GM19438 (cell line): Measurements from ENCODE around the gene BCL7A.
"Not testable (repeated sequence)": the region's sequence is repeated elsewhere in the genome, so short reads cannot be mapped to it uniquely, and the experiment has no call there.

Source experiments
- ATAC-seq: cut with Tn5 transposase; IDR thresholded peaks from one replicate; pipeline ENCODE4 v1.9.1; 2021; ENCODE audit warnings: low read depth; ENCODE audit not compliant: unreplicated experiment

BCL7A gene

DNA sequence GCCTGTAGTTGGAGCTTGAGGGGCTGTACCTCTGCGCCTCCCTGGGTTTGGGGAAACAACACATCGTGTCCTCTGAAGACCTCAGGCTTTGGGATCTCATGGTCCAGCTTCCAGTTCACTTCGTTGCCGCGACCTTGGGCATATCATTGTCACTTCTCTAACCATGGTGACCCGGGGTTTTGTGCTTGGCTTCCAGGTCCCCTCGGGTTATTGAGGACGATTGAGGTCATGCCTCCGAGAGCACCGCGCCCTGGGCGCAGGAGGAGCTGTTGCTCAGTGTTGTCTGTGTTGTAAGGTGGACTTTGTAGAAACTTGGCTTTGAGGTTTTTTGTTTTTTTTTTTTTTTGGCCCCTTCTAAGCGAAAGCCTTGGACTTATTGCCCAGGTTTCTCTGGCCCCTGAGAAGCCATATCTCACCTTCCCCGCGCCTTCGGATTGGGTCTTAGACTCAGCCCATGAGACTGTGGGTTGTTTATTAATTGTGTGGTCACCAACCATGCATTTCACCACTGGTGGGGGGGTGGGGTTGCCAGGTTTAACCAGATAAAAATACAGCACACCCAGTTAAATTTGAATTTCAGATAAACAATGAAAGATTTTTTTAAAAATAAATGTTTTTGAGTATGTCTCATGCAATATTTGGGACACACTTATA, 2.6 kb downstream of the BCL7A start:
- no peak for ATAC-seq

DNA sequence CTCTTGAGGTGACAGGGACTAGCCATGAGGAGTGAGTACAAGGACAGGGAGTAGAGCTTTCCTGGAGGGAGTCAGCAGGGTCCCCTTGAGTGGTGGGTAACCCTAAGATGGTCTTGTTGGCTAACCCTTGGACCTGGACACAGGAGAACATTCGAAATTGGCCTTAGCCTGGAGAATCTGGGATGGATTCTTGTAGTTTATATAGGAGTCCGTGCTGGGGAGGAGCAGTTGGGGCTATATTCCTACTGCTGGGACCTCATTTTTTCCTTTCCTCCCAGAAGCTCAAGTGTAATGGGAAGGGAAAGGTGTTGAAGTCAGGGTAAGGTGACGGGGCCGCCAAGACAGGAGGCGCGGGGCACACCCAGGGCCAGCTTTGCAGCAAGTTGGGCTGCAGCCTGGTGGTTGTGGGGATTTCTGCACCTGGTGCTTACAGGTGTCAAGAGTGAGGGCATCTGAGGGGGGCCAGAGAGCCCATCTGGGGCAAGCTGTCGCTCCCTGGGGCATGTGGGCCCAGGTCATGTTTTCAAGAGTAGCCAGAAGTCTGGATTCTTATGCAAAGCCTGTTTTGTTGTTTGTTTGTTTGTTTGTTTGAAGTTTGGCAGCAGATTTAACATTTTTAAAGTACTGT, 5.1 kb downstream of the BCL7A start:
- no peak for ATAC-seq

DNA sequence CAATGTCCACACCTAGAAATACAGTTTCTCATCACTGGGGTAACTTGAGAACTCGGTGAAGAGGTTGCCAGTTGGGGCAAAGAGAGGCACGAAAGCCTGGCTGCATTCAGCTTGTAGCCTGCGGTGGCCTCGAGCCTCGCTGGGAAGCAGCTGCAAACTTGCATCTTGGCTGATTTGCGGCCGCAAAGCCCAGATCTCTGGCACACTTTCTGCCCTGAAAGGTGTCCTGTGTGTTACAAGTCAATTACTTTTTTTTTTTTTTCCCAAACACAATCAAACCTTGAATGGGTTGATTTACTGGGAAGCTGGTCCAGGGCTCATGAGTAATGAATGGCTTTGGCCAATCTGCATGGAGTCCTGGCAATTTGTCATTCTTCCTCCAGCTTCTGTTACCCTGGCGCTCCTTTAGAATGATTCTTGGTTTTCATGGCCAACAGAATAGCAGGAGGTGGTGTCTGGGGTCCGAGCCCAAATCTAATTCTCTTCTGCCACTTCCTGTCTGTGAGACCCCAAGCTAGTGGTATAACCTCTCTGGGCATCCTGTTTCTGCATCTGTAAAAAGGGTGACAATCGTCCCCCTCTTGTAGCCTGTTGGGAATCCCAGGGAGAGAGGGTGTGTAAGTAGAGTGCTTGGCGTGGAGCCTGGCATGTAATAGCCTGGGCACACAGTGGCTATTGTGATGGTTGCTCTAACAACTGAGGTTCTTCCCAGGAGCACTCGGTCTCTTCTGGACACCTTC, 6.7 kb downstream of the BCL7A start:
- no peak for ATAC-seq

GRCh38 chr12:122028905-122029560, 7.3 kb downstream of the BCL7A start:
- no peak for ATAC-seq

DNA sequence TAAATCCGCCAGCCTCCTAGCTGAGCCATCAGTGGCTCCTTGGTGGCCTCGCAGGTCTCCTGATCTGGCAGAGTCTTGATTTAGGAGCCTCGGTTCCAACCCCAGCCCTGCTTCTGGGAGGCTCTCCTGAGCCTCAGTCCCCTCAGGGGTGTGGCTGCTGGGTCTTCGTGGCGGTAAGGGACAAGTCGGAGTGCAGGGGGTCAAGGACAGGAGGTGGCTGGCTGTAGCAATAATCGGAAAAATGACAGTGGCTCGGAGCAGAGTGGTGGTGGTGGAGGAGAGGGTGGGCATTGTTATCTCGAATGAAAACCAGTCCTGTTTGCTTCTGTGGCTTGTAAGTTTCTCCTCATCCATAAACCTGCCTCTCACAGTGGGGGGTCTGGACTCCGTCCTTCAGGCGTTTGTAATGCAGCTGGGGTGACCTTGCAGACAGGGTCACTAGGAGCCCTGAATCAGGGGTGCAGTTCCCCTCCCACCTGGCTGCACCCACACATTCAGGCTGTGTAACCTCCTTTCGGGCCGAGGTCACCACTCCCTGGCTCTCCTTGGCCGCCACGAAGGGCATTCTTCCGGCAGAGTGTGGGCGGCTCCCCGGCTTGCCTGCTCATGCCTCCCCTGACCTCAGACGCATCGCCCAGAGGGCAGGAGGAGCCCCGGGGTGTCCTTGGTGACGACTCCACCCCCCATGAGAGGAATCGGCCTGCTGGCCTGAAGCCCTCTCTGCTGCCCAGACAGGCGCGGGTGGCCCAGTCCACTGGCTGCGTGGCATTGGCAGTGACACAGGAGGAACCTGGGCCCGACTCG, 8.1 kb downstream of the BCL7A start:
- ATAC-seq: no peak

GRCh38 chr12:122030424-122031035, 8.8 kb downstream of the BCL7A start:
- no peak for ATAC-seq

GRCh38 chr12:122031342-122032216, 9.9 kb downstream of the BCL7A start:
- ATAC-seq: no peak

- ATAC-seq: no peak
Measured at GRCh38 chr12:122032580-122032979, 10.9 kb downstream of the BCL7A start.

DNA sequence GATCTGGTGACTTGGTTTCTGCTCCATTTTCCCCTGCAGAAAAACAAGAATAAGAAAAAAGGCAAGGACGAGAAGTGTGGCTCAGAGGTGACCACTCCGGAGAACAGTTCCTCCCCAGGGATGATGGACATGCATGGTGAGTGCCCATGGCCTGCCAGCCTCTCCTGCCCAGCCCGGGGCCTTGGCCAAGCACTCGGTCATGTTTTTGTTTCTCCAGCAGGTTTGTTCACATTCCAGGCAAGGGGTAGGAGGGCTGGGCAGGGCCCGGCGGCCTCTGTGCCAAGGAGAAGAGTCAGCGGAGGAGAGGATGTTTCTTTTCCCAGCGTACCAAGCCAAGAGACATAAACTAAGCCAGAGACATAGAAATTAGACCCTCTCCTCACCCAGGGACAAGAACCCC, 13.6 kb downstream of the BCL7A start:
- ATAC-seq: no peak

DNA sequence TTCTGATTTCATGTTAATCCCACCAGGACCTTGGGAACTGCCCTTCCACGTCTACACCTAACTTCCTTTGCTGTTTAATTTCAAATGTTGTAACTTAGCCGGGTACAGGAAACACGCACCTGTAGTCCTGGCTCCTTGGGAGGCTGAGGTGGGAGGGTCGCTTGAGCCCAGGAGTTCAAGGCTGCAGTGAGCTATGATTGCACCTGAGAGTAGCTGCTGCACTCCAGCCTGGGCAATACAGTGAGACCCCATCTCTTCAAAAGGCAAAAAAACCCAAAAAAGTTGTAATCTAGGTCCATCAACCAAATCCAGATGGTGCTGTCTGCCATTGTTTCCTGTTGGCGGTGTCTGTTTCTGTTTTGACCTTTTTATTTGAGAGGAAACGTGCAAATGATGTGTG, 14.5 kb downstream of the BCL7A start:
- ATAC-seq: no peak

GRCh38 chr12:122040579-122041386, 19.1 kb downstream of the BCL7A start:
- ATAC-seq: peak; percentile 78

- ATAC-seq: not testable (repeated sequence)
Measured at GRCh38 chr12:122041458-122041857, 19.8 kb downstream of the BCL7A start.

GRCh38 chr12:122042910-122043309, 21.2 kb downstream of the BCL7A start:
- ATAC-seq: no peak

GRCh38 chr12:122043476-122043875, 21.8 kb downstream of the BCL7A start:
- no peak for ATAC-seq

DNA sequence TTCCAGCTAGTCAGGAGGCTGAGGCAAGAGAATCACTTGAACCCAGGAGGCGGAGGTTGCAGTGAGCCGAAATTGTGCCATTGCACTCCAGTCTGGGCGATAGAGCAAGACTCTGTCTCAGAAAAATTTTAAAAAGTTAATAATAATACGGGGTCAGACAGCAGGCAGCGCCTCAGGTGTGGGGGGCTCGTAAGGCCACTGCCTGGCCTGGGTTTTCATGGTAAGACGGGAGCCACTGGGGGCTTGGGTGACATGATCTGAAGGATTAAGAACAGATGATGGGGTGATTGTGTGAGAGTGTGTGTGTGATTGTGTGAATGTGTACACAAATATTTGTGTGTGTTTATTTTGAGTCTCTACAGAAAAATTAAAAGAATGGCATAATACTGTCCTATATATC, 23.6 kb downstream of the BCL7A start:
- ATAC-seq: no peak

GRCh38 chr12:122046145-122046544, 24.5 kb downstream of the BCL7A start:
- ATAC-seq: no peak

DNA sequence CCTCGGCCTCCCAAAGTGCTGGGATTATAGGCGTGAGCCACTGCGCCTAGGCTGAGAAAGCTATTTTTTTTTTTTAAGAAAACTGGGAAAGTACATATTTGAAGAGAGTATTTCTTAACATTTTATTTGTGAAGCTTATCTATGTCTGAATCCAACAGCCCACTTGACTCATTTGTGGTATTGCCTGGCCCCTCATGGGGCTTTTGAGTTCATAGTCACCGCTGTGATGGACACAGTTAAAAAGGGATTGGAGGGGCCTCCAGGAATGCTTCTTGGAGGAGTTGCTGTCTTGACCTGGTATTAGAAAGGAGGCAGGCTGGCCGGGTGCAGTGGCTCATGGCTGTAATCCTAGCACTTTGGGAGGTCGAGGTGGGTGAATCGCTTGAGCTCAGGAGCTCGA, 26.5 kb downstream of the BCL7A start:
- ATAC-seq: no peak

DNA sequence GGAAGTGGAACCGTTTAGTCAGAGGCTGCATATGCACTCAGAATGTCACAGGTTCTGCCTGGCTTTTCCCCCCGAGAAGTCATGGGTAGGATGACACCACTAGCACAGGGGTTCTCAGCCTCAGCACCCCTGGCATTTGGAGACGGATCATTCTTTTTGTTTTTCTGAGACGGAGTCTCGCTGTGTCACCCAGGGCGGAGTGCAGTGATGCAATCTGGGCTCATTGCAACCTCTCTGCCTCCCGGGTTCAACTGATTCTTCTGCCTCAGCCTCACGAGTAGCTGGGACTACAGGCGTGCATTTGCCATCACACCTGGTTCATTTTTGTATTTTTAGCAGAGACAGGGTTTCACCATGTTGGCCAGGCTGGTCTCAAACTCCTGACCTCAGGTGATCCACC, 28.1 kb downstream of the BCL7A start:
- no peak for ATAC-seq
